ENCODE data around the gene DMD.

DNA sequence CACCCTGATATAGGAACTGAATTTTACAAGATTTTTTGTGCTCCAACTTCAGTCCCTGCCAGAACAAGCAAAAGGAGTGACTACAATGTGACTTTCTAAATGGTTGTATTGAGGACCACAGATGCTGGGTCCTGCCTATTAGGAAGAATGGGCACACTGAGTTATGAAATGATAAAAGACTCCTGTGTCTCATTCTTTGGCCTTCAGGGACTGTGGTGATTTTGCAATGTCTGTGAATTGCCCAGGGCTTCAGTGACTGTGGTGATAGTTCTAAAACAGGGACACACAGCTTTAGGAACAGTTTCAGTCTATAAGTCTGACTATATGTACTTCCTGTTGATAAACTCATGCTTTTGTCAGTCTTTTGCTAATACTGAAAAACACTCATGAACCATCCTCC, 210.2 kb downstream of the DMD start:
- TF ChIP-seq, protein P1, sequence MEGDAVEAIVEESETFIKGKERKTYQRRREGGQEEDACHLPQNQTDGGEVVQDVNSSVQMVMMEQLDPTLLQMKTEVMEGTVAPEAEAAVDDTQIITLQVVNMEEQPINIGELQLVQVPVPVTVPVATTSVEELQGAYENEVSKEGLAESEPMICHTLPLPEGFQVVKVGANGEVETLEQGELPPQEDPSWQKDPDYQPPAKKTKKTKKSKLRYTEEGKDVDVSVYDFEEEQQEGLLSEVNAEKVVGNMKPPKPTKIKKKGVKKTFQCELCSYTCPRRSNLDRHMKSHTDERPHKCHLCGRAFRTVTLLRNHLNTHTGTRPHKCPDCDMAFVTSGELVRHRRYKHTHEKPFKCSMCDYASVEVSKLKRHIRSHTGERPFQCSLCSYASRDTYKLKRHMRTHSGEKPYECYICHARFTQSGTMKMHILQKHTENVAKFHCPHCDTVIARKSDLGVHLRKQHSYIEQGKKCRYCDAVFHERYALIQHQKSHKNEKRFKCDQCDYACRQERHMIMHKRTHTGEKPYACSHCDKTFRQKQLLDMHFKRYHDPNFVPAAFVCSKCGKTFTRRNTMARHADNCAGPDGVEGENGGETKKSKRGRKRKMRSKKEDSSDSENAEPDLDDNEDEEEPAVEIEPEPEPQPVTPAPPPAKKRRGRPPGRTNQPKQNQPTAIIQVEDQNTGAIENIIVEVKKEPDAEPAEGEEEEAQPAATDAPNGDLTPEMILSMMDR (IDR thresholded peaks at IDR 0.05): no peak
- TF ChIP-seq EP300 (IDR thresholded peaks at IDR 0.05) (no peak), POLR2AphosphoS5 (IDR thresholded peaks at IDR 0.05) (no peak), POLR2A (IDR thresholded peaks at IDR 0.05) (no peak)
